Fibroblast of lung (primary cell): Measurements from ENCODE around the gene PPP1R10. TPM values are rescaled to one million over a fixed set of nuclear protein-coding genes. Genes with fewer than 3 reads are reported as not detected.

Experiments
- DNase-seq, 2 donors: peaks; one replicate each; pipeline versions ENCODE4 v3.0.0 to v3.0.0-alpha.2; 2010; ENCODE audit warnings: low read depth in 2 of 2
- H2AFZ ChIP-seq: 2 replicates; pipeline ENCODE4 v1.5.1; 2012; ENCODE audit warnings: low read length, control low read depth, inconsistent platforms
- H3K27ac ChIP-seq: 2 replicates; pipeline ENCODE4 v1.5.1; 2011; ENCODE audit warnings: low read length, control low read depth; ENCODE audit not compliant: insufficient read depth
- H3K27me3 ChIP-seq: 2 replicates; pipeline ENCODE4 v1.5.1; 2011; ENCODE audit warnings: mild to moderate bottlenecking, low read length; ENCODE audit not compliant: control insufficient read depth, insufficient read depth
- H3K36me3 ChIP-seq: 2 replicates; pipeline ENCODE4 v1.5.1; 2011; ENCODE audit warnings: low read length; ENCODE audit not compliant: control insufficient read depth, insufficient read depth
- H3K4me1 ChIP-seq: 2 replicates; pipeline ENCODE4 v1.5.1; 2011; ENCODE audit warnings: low read length; ENCODE audit not compliant: control insufficient read depth, insufficient read depth; ENCODE audit errors: extremely low read depth
- H3K4me2 ChIP-seq: 2 replicates; pipeline ENCODE4 v1.5.1; 2011; ENCODE audit warnings: low read length, control low read depth; ENCODE audit not compliant: insufficient read depth; ENCODE audit errors: extremely low read depth
- H3K4me3 ChIP-seq, 4 experiments: fragments of 200-600 bp in 1 of 4; sonication (generic) in 1 of 4; replicated peaks in 1 of 4; 2 replicates each; pipeline ENCODE4 v1.5.1; 2011 to 2016; ENCODE audit warnings: low read length in 4 of 4, low read depth in 3 of 4, mild to moderate bottlenecking in 3 of 4, control low read depth in 2 of 4, inconsistent platforms in 1 of 4, mixed read lengths in 1 of 4; ENCODE audit not compliant: insufficient read depth in 1 of 4; ENCODE audit errors: control extremely low read depth in 1 of 4
- H3K79me2 ChIP-seq: 2 replicates; pipeline ENCODE4 v1.5.1; 2012; ENCODE audit warnings: mild to moderate bottlenecking, low read length, inconsistent platforms; ENCODE audit not compliant: control insufficient read depth, insufficient read depth
- H3K9ac ChIP-seq: 2 replicates; pipeline ENCODE4 v1.5.1; 2011; ENCODE audit warnings: mild to moderate bottlenecking, low read length, control low read depth; ENCODE audit not compliant: insufficient read depth
- H3K9me3 ChIP-seq: 2 replicates; pipeline ENCODE4 v1.5.1; 2012; ENCODE audit warnings: low read depth, low read length; ENCODE audit not compliant: control insufficient read depth, insufficient read depth
- H4K20me1 ChIP-seq: 2 replicates; pipeline ENCODE4 v1.5.1; 2011; ENCODE audit warnings: low read length; ENCODE audit not compliant: control insufficient read depth, insufficient read depth; ENCODE audit errors: extremely low read depth
- CTCF ChIP-seq, 2 donors: IDR thresholded peaks in 1 of 2; conservative IDR thresholded peaks in 1 of 2; 1 replicate in 1 of 2; 2 replicates in 1 of 2; pipeline ENCODE4 v1.5.1; 2011 to 2012; ENCODE audit warnings: low read length in 2 of 2, control low read depth in 1 of 2, inconsistent platforms in 1 of 2, low read depth in 1 of 2, mild to moderate bottlenecking in 1 of 2
- EZH2 ChIP-seq: IDR thresholded peaks from 2 replicates; pipeline ENCODE4 v1.5.1; 2012; ENCODE audit warnings: low read length, control low read depth, mild to moderate bottlenecking; ENCODE audit errors: missing control alignments
- polyA plus RNA-seq, 2 donors: library from polyadenylated mRNA; depleted of rRNA in 1 of 2; stranded (reverse) in 1 of 2; unstranded in 1 of 2; fragments of >200 nt; gene quantifications; 2 replicates each; pipeline ENCODE4 v1.2.1, GENCODE V29; 2011 to 2012; ENCODE audit warnings: missing spikeins in 1 of 2
- total RNA-seq: library from RNA; depleted of rRNA; stranded (reverse); fragments of >200 nt; gene quantifications from 2 replicates; pipeline ENCODE4 v1.2.1, GENCODE V29; 2014

The PPP1R10 gene
- total and polyA plus RNA-seq, 2 donors (not counting 1 experiment from before 2014, with no cell fraction given): 25.2 to 28.2 TPM

GRCh38 chr6:30570740-30571074 is 46.3 kb downstream of the PPP1R10 start:
- Histone ChIP-seq H2AFZ (peak overlapping the region; percentile 97), H3K4me2 (peak overlapping the region; percentile 87), H3K27ac (peak overlapping the region; percentile 68), H3K4me3 (peak overlapping the region; percentile 58 to 91 (median 88)), H3K27me3 (no peaks in the 10 kb centered on the region), H3K9ac (peak overlapping the region; percentile 60), H3K79me2 (peaks cover 38% of the 10 kb centered on the region), H3K9me3 (no peaks in the 10 kb centered on the region), H3K36me3 (no peaks in the 10 kb centered on the region), H4K20me1 (no peaks in the 10 kb centered on the region), H3K4me1 (peaks cover 13% of the 10 kb centered on the region)
- TF ChIP-seq CTCF (conservative IDR thresholded peaks at IDR 0.05 in 1 of 2, IDR thresholded peaks at IDR 0.05 in 1 of 2; ENCODE audit: low read depth in 1 of 2, low read length in 2 of 2) (no peak), EZH2 (no peak)
- no peak for DNase-seq

- Histone ChIP-seq H3K4me1 (peaks cover 13% of the 10 kb centered on the region), H2AFZ (peak overlapping the region; percentile 97), H3K4me3 (peak overlapping the region; percentile 58 to 91 (median 88)), H3K79me2 (peaks cover 34% of the 10 kb centered on the region), H3K9ac (no peak overlapping the region), H4K20me1 (no peaks in the 10 kb centered on the region), H3K27ac (peak overlapping the region; percentile 68), H3K27me3 (no peaks in the 10 kb centered on the region), H3K36me3 (no peaks in the 10 kb centered on the region), H3K4me2 (peak overlapping the region; percentile 87), H3K9me3 (no peaks in the 10 kb centered on the region)
- no peak for DNase-seq
- TF ChIP-seq EZH2 (no peak), CTCF (conservative IDR thresholded peaks at IDR 0.05 in 1 of 2, IDR thresholded peaks at IDR 0.05 in 1 of 2; ENCODE audit: low read depth in 1 of 2, low read length in 2 of 2) (no peak)
Measured at GRCh38 chr6:30570263-30570662, 46.8 kb downstream of the PPP1R10 start.

- Histone ChIP-seq H3K36me3 (no peaks in the 10 kb centered on the region), H3K4me2 (no peak overlapping the region), H3K27ac (no peak overlapping the region), H3K4me1 (peaks cover 13% of the 10 kb centered on the region), H3K79me2 (peaks cover 18% of the 10 kb centered on the region), H3K4me3 (no peak overlapping the region), H2AFZ (no peak overlapping the region), H4K20me1 (no peaks in the 10 kb centered on the region), H3K27me3 (no peaks in the 10 kb centered on the region), H3K9ac (no peak overlapping the region), H3K9me3 (no peaks in the 10 kb centered on the region)
- TF ChIP-seq EZH2 (no peak), CTCF (conservative IDR thresholded peaks at IDR 0.05 in 1 of 2, IDR thresholded peaks at IDR 0.05 in 1 of 2; ENCODE audit: low read depth in 1 of 2, low read length in 2 of 2) (no peak)
- DNase-seq: no peak
Measured at GRCh38 chr6:30568245-30568644, 48.8 kb downstream of the PPP1R10 start.
